HK-2 (cell line): Measurements from ENCODE around the gene MCHR1.
A peak's percentile ranks its signal among the peaks of the same experiment; 100 is the strongest.
"Not testable (repeated sequence)": the region's sequence is repeated elsewhere in the genome, so short reads cannot be mapped to it uniquely, and the experiment has no call there.

Source experiments
- DNase-seq: peaks from one replicate; pipeline ENCODE4 v3.0.0-alpha.2; 2018; ENCODE audit not compliant: unreplicated experiment

The MCHR1 gene

DNA sequence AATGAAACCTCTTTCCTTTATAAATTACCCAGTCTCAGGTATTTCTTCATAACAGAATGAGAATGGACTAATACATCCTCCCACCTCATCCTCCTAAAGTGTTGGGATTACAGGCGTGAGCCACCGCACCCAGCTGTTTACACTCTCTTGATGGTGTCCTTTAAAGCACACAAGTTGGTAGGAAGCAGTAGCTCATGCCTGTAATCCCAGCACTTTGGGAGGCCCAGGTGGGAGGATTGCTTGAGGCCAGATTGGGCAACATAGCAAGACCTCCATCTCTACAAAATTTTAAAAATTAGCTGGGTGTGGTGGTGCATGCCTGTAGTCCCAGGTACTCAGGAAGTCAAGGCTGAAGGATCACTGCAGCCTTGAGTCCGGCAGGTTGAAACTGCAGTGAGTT, 23.3 kb upstream of the MCHR1 start:
- DNase-seq: not testable (repeated sequence)

DNA sequence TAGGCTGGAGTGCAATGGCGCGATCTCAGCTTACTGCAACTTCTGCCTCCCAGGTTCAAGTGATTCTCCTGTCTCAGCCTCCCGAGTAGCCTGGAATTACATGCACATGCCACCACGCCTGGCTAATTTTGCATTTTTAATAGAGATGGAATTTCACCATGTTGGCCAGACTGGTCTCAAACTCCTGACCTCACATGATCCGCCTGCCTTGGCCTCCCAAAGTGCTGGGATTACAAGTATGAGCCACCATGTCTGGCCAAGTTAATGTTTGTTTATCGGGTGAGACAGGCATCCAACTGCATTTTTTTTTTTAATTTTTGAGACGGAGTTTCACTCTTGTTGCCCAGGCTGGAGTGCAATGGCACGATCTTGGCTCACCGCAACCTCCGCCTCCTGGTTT, 22.6 kb upstream of the MCHR1 start:
- DNase-seq: not testable (repeated sequence)

DNA sequence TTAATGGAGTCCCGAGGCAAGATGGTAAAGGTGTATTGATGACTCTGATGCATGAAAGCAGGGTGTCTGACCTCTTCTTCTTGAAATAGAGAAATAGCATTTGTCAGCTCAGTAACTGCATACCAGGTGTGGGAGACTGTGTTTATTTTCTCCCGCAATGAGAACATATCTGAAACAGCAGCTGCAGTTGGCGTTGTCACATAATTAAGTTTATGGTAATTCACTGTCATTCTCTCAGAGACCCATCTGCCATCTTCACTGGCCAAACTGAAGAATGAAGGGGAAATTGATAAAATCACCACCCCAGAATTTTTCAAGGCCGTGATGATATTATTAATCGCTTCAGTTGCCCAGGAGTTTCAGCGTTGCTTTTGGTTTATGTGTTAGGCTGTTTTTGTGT, 20.1 kb upstream of the MCHR1 start:
- no peak for DNase-seq

DNA sequence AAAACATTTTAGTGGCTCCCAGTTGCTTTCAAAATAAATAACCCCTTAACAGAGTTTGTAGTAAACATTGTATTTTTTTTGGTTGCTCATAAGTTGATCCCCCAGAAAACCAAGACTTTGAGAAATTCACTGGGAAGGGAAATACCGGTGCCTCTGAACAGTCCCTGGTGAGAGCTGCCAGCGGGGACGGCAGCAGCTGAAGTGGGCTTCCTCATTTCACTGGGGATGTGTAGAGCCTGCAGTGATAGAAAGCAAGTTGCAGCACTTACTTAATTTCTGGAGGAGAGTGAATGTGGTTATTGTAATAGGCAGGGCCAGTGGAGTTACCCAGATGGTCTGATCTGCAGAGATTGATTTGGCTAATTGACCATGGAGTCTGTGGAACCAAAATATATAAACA, 18.6 kb upstream of the MCHR1 start:
- no peak for DNase-seq

DNA sequence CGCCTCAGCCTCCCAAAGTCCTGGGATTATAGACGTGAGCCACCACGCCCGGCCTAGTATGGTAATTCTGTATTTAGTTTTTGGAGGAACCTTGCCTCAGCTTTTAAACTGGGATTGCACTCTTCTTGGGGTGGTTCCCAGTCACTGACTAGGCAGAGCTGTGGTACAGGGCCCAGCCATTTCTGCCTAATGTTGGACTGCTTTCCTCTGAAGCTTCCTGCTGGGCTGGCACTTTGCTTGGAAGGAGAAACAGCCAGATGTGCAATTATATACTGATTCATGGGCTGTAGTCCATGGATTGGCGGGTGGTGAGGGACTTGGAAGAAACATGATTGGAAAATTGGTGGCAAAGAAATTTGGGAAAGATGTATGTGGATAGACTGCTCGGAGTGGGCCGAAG, 17.6 kb upstream of the MCHR1 start:
- DNase-seq: no peak

DNA sequence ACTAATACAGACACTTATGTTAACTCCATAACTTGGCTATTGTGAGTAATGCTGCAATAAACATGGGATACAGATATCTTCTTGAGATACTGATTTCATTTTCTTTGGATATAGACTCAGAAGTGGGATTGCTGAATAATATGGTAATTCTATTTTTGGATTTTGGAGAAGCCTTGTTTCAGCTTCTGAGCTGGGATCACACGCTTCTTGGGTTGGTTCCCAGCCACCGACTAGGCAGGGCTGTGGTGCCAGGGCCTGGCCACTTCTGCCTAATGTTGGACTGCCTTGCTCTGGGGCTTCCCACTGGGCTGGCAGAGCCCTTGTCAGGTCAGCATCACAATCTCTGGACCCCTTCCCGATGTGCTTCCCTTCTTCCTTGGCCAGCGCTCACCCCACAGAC, 14.0 kb upstream of the MCHR1 start:
- DNase-seq: no peak

DNA sequence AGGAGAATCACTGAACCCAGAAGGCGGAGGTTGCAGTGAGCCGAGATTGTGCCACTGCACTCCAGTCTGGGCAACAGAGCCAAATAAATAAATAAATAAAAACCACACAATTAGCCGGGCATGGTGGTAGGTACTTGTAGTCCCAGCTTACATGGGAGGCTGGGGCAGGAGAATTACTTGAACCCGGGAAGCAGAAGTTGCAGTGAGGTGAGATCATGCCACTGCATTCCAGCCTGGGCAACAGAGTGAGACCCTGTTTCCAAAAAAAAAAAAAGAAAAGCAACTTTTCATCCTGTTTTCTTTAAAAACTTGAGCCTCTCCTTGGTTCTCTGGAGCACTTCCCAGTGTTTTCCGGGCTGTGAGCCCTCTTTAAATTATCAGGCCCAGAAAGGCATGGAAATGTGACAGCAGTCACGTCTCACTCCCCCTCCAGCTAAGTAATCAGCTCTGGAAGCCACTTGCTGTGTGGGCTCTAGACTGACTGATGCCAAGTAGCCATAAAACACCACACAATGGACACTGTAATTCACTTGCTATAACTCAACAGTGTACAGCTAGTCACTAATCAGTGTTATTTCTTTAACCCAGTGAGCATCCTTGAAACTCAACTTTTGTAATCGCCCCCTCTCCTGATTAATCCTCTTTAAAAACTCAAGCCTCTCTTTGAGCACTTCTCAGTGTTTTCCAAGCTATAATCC, 13.0 kb upstream of the MCHR1 start:
- no peak for DNase-seq

DNA sequence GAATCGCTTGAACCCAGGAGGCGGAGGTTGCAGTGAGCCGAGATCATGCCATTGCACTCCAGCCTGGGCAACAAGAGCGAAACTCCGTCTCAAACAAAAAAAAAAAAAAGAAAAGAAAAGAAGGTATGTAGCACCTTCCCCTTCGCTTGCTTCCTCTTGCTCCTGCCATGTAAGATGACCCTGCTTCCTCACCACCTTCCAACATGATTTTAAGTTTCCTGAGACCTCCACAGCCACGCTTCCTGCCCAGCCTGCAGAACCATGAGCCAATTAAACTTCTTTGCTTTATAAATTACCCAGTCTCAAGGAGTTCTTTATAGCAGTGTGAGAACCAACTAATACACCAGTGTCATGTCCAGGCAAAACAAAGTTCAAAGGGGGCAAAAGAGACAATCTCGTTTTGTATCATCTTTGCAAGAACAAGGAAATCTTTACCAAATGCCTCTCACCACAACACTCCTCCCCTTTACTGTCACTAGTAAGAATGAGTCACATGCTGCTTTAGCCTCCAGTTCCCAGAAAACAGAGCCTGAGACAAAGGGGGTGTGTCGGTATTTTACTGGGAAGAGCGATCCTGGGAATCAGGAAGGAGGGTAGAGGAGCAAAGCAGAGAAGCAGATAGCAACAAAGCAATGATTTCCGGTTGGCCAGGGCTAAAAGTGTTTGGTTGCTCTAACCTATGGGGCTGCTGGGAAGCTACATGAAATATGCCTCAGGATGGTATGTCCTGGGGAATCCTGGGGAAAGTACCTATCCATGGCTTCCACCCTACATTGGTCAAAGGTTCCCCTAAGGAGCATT, 10.5 kb upstream of the MCHR1 start:
- DNase-seq: peak; percentile 70

DNA sequence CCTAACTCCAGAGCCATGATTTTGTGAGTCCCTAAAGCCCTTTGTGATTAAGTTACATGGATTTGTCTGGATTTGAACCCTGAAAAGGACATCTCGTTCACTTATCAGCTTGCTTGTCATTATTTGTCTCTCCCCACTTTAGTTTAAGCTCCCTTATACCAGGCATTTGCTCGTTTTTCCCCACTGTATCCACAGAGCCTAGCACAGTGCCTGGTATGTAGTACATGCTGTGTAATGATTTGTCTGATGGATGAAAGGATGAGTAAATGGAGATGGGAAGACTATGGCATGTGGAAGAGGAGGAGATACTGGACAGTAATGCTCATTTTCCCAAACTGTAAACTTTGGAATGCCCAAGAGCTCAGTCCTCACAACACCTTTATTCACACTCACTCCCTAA, 9.2 kb upstream of the MCHR1 start:
- DNase-seq: no peak

DNA sequence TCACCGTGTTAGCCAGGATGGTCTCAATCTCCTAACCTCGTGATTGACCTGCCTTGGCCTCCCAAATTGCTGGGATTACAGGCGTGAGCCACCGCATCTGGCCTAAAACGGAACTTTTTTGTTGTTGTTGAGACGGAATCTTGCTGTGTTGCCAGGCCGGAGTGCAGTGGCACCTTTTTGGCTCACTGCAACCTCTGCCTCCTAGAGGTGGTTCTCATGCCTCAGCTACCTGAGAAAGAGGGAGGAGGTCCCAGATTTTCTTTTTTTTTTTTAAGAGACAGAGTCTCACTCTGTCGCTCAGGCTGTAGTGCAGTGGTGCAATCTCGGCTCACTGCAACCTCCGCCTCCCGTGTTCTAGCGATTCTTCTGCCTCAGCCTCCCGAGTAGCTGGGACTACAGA, 7.9 kb upstream of the MCHR1 start:
- DNase-seq: no peak

DNA sequence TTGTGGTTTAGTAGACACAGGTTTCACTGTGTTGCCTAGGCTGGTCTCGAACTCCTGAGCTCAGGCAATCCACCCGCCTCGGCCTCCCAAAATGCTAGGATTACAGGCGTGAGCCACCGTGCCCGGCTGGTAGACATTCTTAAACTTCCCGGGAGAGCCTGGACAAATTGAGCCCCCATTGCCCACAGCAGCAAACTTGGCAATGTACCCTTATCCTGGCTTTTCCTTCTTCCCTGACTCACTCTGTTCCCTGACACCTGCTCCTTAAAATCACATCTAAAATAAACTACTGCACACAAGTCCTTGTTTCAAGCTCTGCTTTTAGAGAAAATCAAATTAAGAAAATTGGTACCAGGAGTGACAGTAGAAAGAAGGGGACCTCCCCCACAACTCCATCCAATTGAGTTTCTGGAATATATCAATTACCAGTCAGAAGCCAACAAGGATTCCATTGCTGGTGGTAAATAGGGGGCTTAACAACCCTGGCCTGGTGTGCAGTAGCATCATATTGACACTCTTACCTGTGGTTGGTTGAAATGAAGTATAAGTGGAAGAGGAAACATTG, 7.4 kb upstream of the MCHR1 start:
- DNase-seq: no peak

DNA sequence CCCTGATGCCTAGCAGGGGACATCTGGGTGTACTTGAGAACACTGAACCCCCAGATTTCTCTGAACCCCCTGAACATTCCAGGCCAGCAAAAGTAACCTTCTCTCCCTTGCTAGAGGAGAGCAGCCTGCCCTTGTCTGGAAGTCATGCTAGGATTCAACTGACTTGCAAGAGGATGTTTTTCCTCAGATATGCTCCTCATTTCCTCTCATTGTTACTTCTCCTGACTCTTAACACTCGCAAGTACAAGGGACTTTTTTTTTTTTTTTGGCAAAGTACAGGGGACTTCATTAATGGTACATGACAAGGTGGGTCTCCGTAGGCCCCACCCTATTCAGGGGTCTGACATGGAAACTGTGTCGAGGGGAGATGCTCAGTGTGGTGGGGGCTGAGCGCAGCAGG, 6.3 kb upstream of the MCHR1 start:
- DNase-seq: no peak

DNA sequence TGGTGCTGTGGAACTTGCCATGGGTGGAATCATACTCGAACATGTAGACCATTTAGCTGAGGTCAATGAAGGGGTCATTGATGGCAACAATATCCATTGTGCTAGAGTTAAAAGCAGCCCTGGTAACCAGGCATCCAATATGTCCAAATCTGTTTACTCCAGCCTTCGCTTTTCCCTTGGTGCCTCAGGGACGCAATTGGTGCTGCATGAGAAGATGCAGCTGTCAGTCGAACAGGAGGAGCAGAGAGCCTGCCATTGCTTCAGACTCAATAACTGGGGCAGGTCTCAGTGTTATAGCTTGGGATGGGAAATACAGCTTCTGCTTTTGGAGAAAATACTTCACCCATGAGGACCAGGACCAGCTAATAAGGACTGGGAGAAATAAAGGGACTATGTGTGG, 5.0 kb upstream of the MCHR1 start:
- DNase-seq: no peak

DNA sequence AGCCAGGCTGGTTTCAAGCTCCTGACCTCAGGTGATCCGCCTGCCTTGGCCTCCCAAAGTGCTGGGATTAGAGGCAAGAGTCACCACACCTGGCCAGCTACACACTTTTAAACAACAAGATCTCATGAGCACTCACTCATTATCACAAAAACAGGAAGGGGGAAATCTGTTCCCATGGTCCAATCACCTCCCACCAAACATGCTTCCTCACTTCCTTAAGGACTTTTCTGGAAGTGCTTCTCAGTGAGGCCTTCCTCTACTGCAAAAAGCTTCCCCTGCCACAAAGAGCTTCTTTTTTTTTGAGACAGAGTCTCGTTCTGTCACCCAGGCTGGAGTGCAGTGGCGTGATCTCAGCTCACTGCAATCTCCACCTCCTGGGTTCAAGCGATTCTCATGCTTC, 3.1 kb upstream of the MCHR1 start:
- not testable (repeated sequence) for DNase-seq

DNA sequence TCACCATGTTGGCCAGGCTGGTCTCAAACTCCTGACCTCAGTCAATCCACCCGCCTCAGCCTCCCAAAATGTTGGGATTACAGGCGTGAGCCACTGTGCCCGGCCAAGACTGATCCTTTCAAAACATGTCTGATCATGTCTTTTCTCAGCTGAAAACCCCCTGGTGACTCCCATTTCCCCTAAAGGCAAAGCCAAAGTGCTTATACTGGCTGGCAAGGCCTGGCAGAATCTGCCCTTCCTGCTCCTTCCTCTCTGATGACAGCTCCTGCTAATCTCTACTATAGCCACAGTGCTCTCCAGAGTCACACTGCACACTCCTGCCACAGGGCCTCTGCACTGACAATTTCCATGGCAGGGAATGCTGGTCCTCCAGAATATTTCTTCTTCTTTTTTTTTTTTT, 2.6 kb upstream of the MCHR1 start:
- no peak for DNase-seq

DNA sequence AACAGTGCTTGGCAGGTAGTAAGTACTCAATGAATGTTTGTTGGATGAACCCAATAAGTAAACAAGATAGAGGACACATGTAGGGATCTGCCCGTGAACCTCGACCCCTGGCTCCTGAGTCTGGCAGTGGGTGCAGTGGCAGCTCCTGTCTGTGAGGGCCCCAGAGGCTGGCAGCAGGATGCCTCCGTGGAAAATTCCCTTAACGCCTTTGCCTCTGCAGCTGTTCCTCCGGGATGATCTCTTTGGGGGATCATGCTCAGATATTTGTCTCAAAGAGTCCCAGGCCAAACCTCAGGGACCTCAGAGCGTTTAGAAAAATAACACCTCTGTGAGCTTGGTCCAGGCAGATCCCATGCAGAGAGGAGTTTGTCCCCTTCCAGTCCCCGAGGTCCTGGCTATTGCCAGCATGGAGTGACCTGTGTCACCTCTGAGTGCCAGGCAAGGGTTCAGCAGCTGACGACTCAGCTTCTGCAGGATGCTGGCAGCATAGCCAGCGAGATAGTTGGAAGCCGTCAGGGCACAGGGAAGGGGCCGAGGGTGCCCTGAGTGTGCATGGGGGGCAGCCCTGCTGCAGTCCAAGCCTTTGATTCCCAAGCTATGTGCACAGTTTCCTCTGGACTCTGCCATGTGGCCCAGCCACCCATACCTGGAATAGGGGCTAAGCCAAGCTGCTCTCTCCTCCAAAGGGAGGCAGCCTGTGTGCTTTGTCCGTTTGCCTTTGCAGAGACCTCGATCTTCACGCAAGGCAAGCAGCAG, 613 bp upstream of the MCHR1 start:
- DNase-seq: no peak

DNA sequence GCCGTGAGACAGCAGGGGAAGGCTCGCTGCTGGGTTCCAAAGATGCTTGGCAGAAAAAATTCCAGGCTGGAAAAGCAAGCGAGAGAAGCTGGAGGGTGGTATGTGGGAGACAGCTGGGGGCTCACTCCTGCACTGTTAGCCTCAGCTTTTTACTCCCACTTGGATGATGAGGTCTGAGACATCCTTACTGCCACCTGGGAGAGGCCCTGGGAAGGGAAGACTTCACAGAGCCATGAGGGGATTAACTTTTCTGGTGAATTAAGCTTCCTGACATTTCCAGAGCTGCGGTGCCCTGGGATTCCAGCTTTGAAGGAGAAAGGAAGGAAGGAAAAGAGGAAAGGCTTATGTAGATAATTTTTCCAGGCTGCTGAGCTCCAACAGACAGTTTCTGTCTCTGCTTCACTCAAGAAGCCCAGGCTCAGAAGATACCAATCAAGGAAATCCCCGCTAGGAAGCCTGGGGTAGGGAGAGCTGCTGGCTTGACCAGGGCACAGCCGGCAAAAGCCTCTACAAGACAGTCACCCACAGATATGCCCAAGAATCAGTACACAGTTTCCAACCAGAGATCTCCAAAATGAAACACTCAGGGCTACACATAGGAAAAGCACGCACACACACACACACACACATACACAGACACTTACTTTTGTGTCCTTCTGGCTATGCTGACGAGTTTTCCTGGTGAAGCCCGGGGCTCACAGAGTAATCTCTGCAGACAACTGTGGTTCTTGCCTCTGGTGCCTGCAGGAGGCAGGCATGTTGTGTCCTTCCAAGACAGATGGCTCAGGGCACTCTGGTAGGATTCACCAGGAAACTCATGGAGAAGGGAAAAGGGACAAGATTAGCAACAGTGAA, 907 bp downstream of the MCHR1 start:
- DNase-seq: no peak

DNA sequence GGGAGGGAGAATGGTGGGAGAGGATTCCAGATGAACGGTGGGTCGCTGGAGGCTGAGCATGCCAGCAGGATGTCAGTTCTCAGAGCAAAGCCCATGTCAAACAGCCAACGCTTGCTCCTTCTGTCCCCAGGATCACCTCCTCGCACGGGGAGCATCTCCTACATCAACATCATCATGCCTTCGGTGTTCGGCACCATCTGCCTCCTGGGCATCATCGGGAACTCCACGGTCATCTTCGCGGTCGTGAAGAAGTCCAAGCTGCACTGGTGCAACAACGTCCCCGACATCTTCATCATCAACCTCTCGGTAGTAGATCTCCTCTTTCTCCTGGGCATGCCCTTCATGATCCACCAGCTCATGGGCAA, 1.5 kb downstream of the MCHR1 start:
- DNase-seq: no peak

DNA sequence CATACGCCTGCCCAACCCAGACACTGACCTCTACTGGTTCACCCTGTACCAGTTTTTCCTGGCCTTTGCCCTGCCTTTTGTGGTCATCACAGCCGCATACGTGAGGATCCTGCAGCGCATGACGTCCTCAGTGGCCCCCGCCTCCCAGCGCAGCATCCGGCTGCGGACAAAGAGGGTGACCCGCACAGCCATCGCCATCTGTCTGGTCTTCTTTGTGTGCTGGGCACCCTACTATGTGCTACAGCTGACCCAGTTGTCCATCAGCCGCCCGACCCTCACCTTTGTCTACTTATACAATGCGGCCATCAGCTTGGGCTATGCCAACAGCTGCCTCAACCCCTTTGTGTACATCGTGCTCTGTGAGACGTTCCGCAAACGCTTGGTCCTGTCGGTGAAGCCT, 2.2 kb downstream of the MCHR1 start:
- no peak for DNase-seq

DNA sequence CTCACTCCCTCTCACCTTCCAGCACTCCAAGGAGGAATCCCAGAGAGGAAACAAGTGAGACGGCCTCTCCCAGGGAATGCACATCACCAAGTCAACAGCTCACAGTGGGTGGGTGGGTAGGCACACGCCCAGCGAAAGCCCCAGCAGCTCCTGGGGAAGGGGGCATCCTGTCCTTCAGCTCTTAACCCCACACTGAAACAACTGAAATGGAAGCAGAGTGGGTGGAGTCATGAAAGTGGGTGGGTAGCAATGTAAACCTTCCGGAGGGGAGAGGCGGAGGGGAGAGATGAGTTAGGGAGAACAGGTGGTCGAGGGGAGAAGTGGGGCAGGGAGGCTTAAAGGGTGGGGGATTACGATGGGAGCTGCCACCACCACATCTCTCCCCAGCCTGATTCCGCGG, 5.4 kb downstream of the MCHR1 start:
- DNase-seq: no peak

DNA sequence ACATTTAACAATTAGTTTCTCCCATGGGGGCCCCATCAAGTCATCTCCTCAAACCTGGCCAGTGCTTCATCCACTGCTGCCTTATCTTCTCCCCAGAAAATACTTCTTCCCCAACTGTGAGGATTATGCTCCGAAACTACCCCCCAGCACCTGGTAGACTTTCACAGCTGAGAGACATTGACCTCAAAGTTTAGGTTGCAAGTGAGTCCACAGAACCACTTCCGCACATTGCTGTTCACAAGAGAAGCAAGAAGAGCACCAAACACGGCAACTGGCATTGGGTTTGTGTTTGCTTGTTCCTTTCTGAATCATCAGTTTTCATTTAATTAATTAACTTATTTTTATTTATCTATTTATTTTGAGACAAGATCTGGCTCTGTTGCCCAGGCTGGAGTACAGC, 6.1 kb downstream of the MCHR1 start:
- no peak for DNase-seq

DNA sequence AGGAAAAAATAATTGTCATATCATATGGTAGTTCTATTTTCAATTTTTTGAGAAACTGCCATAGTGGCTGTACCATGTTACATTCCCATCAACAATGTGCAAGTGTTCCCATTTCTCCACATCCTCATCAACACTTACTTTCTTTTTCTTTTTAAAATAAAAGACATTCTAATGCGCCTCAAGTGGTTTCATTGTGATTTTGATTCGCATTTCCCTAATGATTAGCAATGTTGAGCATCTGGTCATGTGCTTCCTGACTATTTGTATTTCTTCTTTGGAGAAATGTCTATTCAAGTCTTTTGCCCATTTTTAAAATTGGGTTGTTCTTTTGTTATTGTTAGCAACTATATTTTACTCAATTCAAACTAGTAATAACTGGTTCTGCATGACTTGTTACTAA, 8.4 kb downstream of the MCHR1 start:
- no peak for DNase-seq
